ENCODE measurements around the gene GABRA5.
"Not testable (repeated sequence)": the region's sequence is repeated elsewhere in the genome, so short reads cannot be mapped to it uniquely, and the experiment has no call there.

The GABRA5 gene

GRCh38 chr15:26866298-26867199, at the start of gene GABRA5:
Gene GABRA5, plus strand, starts transcription at chr15:26867062. Its CDS starts 2,187 bp downstream, at chr15:26869249.
- DNase-seq (ENCODE audit: low read depth in 2 of 2), result no peak

- DNase-seq (ENCODE audit: low read depth in 2 of 2), result not testable (repeated sequence)
Measured at GRCh38 chr15:26831191-26831590, 35.7 kb upstream of the GABRA5 start.

GRCh38 chr15:26831951-26832350, 34.9 kb upstream of the GABRA5 start:
- DNase-seq (ENCODE audit: low read depth in 2 of 2), result no peak

- DNase-seq (ENCODE audit: low read depth in 2 of 2), result no peak
Measured at GRCh38 chr15:26838742-26839460, 28.0 kb upstream of the GABRA5 start.

- no peak for DNase-seq (ENCODE audit: low read depth in 2 of 2)
Measured at GRCh38 chr15:26841514-26841913, 25.3 kb upstream of the GABRA5 start.

GRCh38 chr15:26841941-26842340, 24.9 kb upstream of the GABRA5 start:
- no peak for DNase-seq (ENCODE audit: low read depth in 2 of 2)

- DNase-seq (ENCODE audit: low read depth in 2 of 2), result no peak
Measured at GRCh38 chr15:26842391-26842790, 24.5 kb upstream of the GABRA5 start.

GRCh38 chr15:26844901-26845300, 22.0 kb upstream of the GABRA5 start:
- DNase-seq (ENCODE audit: low read depth in 2 of 2), result no peak

GRCh38 chr15:26848498-26848897, 18.4 kb upstream of the GABRA5 start:
- no peak for DNase-seq (ENCODE audit: low read depth in 2 of 2)

- DNase-seq (ENCODE audit: low read depth in 2 of 2), result no peak
Measured at GRCh38 chr15:26850161-26850560, 16.7 kb upstream of the GABRA5 start.

GRCh38 chr15:26852980-26853379, 13.9 kb upstream of the GABRA5 start:
- no peak for DNase-seq (ENCODE audit: low read depth in 2 of 2)

- no peak for DNase-seq (ENCODE audit: low read depth in 2 of 2)
Measured at GRCh38 chr15:26854435-26854834, 12.4 kb upstream of the GABRA5 start.

GRCh38 chr15:26864664-26865191, 2.1 kb upstream of the GABRA5 start:
- DNase-seq (ENCODE audit: low read depth in 2 of 2), result no peak

GRCh38 chr15:26867200-26868007, 542 bp downstream of the GABRA5 start:
- DNase-seq (ENCODE audit: low read depth in 2 of 2), result no peak

GRCh38 chr15:26868029-26868685, 1.3 kb downstream of the GABRA5 start:
- DNase-seq (ENCODE audit: low read depth in 2 of 2), result no peak

GRCh38 chr15:26869628-26870027, 2.8 kb downstream of the GABRA5 start:
- DNase-seq (ENCODE audit: low read depth in 2 of 2), result no peak

GRCh38 chr15:26870346-26870745, 3.5 kb downstream of the GABRA5 start:
- DNase-seq (ENCODE audit: low read depth in 2 of 2), result no peak

GRCh38 chr15:26872206-26872605, 5.3 kb downstream of the GABRA5 start:
- DNase-seq (ENCODE audit: low read depth in 2 of 2), result no peak

- DNase-seq (ENCODE audit: low read depth in 2 of 2), result no peak
Measured at GRCh38 chr15:26873846-26874245, 7.0 kb downstream of the GABRA5 start.

- no peak for DNase-seq (ENCODE audit: low read depth in 2 of 2)
Measured at GRCh38 chr15:26874774-26875475, 8.1 kb downstream of the GABRA5 start.

GRCh38 chr15:26875476-26875850, 8.6 kb downstream of the GABRA5 start:
- no peak for DNase-seq (ENCODE audit: low read depth in 2 of 2)
